Measurements from ENCODE around the gene TEKTIP1. TPM values are rescaled to one million over a fixed set of nuclear protein-coding genes. Genes with fewer than 3 reads are reported as not detected.

TEKTIP1 gene
- total RNA-seq, 6 donors from 2014 or later: 1.6 to 7.3 (median 6.2) TPM; not detected in 3

- ATAC-seq (ENCODE audit: low FRiP score in 2 of 2): no peak
- Histone ChIP-seq H3K27me3 (no peaks in the 10 kb centered on the region), H3K4me1 (peaks cover 21 to 64% (median 33%) of the 10 kb centered on the region in 4 donors), H3K9me3 (no peaks in the 10 kb centered on the region), H3K36me3 (peaks cover 0 to 15% (median 8%) of the 10 kb centered on the region in 4 donors), H3K4me3 (no peak overlapping the region), H3K27ac (no peak overlapping the region)
- TF ChIP-seq CTCF (IDR thresholded peaks at IDR 0.05): no peak
- 82 to 84% methylated on average over 9 of the region's 9 CpGs for WGBS, 2 donors
- DNase-seq: no peak
Measured at GRCh38 chr19:3551792-3552095, 12.8 kb downstream of the TEKTIP1 start.

GRCh38 chr19:3554254-3555083 lies 15.5 kb downstream of the TEKTIP1 start:
- 66% methylated on average over 19 to 21 of the region's 21 CpGs for WGBS, 2 donors
- Histone ChIP-seq H3K4me3 (no peak overlapping the region), H3K36me3 (peaks cover 0 to 3% (median 0%) of the 10 kb centered on the region in 4 donors), H3K4me1 (peaks cover 21 to 48% (median 39%) of the 10 kb centered on the region in 4 donors), H3K27ac (peak overlapping the region; percentile 51 to 88 (median 86)), H3K27me3 (no peaks in the 10 kb centered on the region), H3K9me3 (no peaks in the 10 kb centered on the region)
- no peak for ATAC-seq (ENCODE audit: low FRiP score in 2 of 2)
- no peak for TF ChIP-seq CTCF (IDR thresholded peaks at IDR 0.05)
- no peak for TF ChIP-seq EP300 (IDR thresholded peaks at IDR 0.05)
- TF ChIP-seq POLR2AphosphoS5 (IDR thresholded peaks at IDR 0.05): no peak
- no peak for TF ChIP-seq POLR2A (IDR thresholded peaks at IDR 0.05)
- DNase-seq: no peak

DNA sequence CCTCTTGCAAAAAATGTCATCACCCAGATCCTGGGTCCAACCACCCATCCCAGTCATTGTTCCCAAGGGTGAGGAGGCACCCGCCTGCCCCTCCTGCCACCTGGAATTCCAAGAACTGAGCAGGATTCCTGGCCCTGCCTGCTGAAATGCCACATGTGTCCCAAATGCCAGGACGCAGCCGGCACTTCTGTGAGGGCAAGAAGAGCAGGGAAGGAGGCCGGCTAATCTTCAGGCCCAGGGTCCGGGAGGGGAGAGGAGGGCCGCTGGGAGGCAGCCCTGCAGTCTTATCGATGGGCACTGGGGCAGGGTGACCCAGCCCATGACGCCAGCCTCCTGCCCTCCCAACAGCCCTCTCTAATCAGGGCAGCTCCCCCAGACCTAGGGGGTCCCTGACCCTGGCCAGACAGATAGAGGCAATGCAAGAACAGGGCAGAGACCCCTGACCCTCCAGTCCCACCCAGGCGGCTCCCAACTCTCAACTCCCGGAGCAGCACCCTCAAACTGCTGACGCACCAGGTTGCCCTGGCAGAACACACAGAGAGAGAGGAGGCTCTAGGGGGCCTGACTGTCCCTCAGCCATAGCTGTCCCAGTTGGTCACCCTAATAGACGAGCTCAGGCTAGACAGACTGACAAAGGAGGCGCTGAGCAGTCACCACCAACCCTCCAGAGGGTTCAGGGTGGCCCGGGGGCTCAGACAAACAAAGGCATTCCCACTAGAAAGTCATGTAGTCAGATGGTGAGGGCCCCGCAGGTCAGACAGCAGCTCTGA lies 16.9 kb downstream of the TEKTIP1 start:
- Histone ChIP-seq H3K36me3 (peaks cover 0 to under 1% (median 0%) of the 10 kb centered on the region in 4 donors), H3K27ac (peak overlapping the region in 2 of 4 donors; percentile 88 to 89), H3K27me3 (no peaks in the 10 kb centered on the region), H3K4me3 (peak overlapping the region in 3 of 4 donors; percentile 98 to 99 (median 99)), H3K4me1 (peaks cover 21 to 48% (median 39%) of the 10 kb centered on the region in 4 donors), H3K9me3 (no peaks in the 10 kb centered on the region)
- TF ChIP-seq POLR2AphosphoS5 (IDR thresholded peaks at IDR 0.05) (no peak), EP300 (IDR thresholded peaks at IDR 0.05) (no peak), CTCF (IDR thresholded peaks at IDR 0.05) (no peak), POLR2A (IDR thresholded peaks at IDR 0.05) (no peak)
- WGBS, 2 donors: 74 to 79% methylated on average over 7 to 12 of the region's 15 CpGs
- ATAC-seq (ENCODE audit: low FRiP score in 2 of 2) (no peak), DNase-seq (no peak)

DNA sequence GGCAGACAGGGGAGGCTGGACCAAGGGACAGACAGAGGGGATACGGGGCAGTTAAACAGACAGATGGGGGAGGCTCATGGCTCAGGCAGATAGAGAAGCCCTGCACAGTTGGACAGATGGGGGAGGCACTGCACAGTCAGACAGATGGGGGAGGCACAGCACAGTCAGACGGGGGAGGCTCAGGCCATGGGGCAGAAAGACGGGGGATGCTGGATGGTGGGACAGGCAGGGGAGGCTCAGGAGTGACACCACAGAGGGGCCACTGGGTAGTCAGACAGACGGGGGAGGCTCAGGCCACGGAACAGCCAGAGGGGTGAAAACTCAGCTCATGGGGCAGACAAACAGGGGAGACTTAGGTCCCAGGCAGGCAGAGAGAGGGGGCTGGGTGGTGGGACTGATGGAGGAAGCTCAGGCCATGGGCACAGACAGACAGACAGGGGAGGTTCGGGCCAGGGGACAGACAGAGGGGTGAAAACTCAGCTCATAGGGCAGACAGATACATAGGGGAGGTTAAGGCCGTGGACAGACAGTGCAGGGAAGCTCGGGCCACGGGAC lies 17.5 kb downstream of the TEKTIP1 start:
- Histone ChIP-seq H3K9me3 (no peaks in the 10 kb centered on the region), H3K4me3 (peak overlapping the region; percentile 89 to 99 (median 98)), H3K27ac (peak overlapping the region; percentile 35 to 89 (median 84)), H3K36me3 (no peaks in the 10 kb centered on the region), H3K4me1 (peaks cover 21 to 48% (median 39%) of the 10 kb centered on the region in 4 donors), H3K27me3 (no peaks in the 10 kb centered on the region)
- 28 to 40% methylated on average over 6 to 9 of the region's 9 CpGs for WGBS, 2 donors
- no peak for TF ChIP-seq CTCF (IDR thresholded peaks at IDR 0.05)
- DNase-seq: no peak
- ATAC-seq (ENCODE audit: low FRiP score in 2 of 2): no peak

All from upper lobe of left lung (tissue), 6 donors.